Trophoblast cell (in vitro differentiated cells and primary cell): ENCODE data around the gene ARHGEF37.
A peak's percentile ranks its signal among the peaks of the same experiment; 100 is the strongest.

Experiments used
- DNase-seq, 2 donors: peaks; one replicate each; pipeline ENCODE4 v3.0.0-alpha.2; 2016
- H2AFZ ChIP-seq: 2 replicates; pipeline ENCODE4 v1.6.1; 2013; ENCODE audit warnings: low read length, moderate library complexity, mild to moderate bottlenecking; ENCODE audit not compliant: insufficient read depth, poor library complexity
- H2AK5ac ChIP-seq: 2 replicates; pipeline ENCODE4 v1.6.1; 2013; ENCODE audit warnings: mild to moderate bottlenecking, low read length
- H2BK120ac ChIP-seq: 2 replicates; pipeline ENCODE4 v1.6.1; 2013; ENCODE audit warnings: low read length, mild to moderate bottlenecking, moderate library complexity; ENCODE audit not compliant: insufficient read depth, poor library complexity
- H2BK12ac ChIP-seq: 2 replicates; pipeline ENCODE4 v1.6.1; 2013; ENCODE audit warnings: mild to moderate bottlenecking, low read length, moderate library complexity
- H2BK5ac ChIP-seq: 2 replicates; pipeline ENCODE4 v1.6.1; 2013; ENCODE audit warnings: low read length, low read depth, moderate library complexity, mild to moderate bottlenecking; ENCODE audit not compliant: poor library complexity
- H3K14ac ChIP-seq: 2 replicates; pipeline ENCODE4 v1.6.1; 2013; ENCODE audit warnings: mild to moderate bottlenecking, low read length
- H3K18ac ChIP-seq: 2 replicates; pipeline ENCODE4 v1.6.1; 2013; ENCODE audit warnings: mild to moderate bottlenecking, low read length
- H3K23ac ChIP-seq: 2 replicates; pipeline ENCODE4 v1.6.1; 2013; ENCODE audit warnings: low read length
- H3K27ac ChIP-seq: 2 replicates; pipeline ENCODE4 v1.5.1; 2013; ENCODE audit warnings: low read depth, mild to moderate bottlenecking, inconsistent platforms, low read length, moderate library complexity
- H3K27me3 ChIP-seq: 2 replicates; pipeline ENCODE4 v1.6.1; 2013; ENCODE audit warnings: inconsistent platforms, mild to moderate bottlenecking, low read length, moderate library complexity; ENCODE audit not compliant: insufficient read depth
- H3K36me3 ChIP-seq, 2 experiments: 1 replicate in 1 of 2; 2 replicates in 1 of 2; pipeline ENCODE4 v1.6.1; 2013; ENCODE audit warnings: low read length in 2 of 2, mild to moderate bottlenecking in 2 of 2, moderate library complexity in 1 of 2; ENCODE audit not compliant: insufficient read depth in 2 of 2, control insufficient read depth in 1 of 2
- H3K4ac ChIP-seq: 2 replicates; pipeline ENCODE4 v1.6.1; 2013; ENCODE audit warnings: low read depth, mild to moderate bottlenecking, low read length, moderate library complexity
- H3K4me1 ChIP-seq, 2 experiments: 1 replicate in 1 of 2; 2 replicates in 1 of 2; pipeline ENCODE4 v1.6.1; 2013; ENCODE audit warnings: low read length in 2 of 2, mild to moderate bottlenecking in 2 of 2, moderate library complexity in 1 of 2; ENCODE audit not compliant: insufficient read depth in 2 of 2, control insufficient read depth in 1 of 2
- H3K4me2 ChIP-seq: 2 replicates; pipeline ENCODE4 v1.6.1; 2013; ENCODE audit warnings: inconsistent platforms, mild to moderate bottlenecking, low read length, moderate library complexity
- H3K4me3 ChIP-seq: 2 replicates; pipeline ENCODE4 v1.5.1; 2013; ENCODE audit warnings: mild to moderate bottlenecking, low read depth, low read length, inconsistent platforms
- H3K79me1 ChIP-seq: one replicate; pipeline ENCODE4 v1.6.1; 2013; ENCODE audit warnings: low read length
- H3K79me2 ChIP-seq: 2 replicates; pipeline ENCODE4 v1.6.1; 2013; ENCODE audit warnings: low read length, mild to moderate bottlenecking; ENCODE audit not compliant: control insufficient read depth, insufficient read depth, poor library complexity
- H3K9ac ChIP-seq: 2 replicates; pipeline ENCODE4 v1.6.1; 2013; ENCODE audit warnings: mild to moderate bottlenecking, low read length
- H3K9me3 ChIP-seq: 2 replicates; pipeline ENCODE4 v1.6.1; 2013; ENCODE audit warnings: low read depth, mild to moderate bottlenecking, control low read depth, inconsistent platforms, low read length; ENCODE audit not compliant: insufficient read depth
- H4K12ac ChIP-seq: 2 replicates; pipeline ENCODE4 v1.6.1; 2013; ENCODE audit warnings: low read depth, mild to moderate bottlenecking, low read length, moderate library complexity
- H4K8ac ChIP-seq: 2 replicates; pipeline ENCODE4 v1.6.1; 2013; ENCODE audit warnings: low read depth, mild to moderate bottlenecking, low read length, moderate library complexity
- H4K91ac ChIP-seq: one replicate; pipeline ENCODE4 v1.6.1; 2013; ENCODE audit warnings: low read depth, mild to moderate bottlenecking, low read length, moderate library complexity
- WGBS: extraction: QIAGEN DNeasy Blood & Tissue Kit; methylation state at CpG from one replicate; pipeline ENCODE4 v1.1.7; 2013; ENCODE audit warnings: missing lambda C conversion rate; ENCODE audit not compliant: insufficient read length, insufficient coverage; ENCODE audit errors: extremely low coverage; 5-methylcytosine and 5-hydroxymethylcytosine counted together

Gene ARHGEF37

DNA sequence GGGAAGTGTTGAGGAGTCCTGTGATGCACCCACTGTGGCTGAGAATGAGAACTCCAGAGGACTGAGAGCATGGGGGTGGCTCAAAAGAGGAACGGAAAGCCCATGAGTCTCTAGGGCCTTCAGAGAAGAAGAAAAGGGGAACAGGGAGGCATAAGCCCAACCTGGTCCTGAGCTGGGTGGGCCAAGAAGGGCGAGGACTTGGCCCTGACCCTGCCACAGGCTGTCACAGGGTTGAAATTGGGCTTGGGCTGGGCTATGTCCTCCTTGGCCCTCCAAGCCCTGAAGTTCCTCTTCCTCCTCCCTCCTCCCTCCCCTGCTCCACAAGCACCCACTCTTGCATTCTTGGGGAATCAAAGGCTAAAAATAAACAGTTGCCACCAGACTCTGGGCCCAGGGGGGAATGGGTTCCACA is 99.5 kb downstream of the ARHGEF37 start:
- H4K12ac ChIP-seq, result no peak overlapping the region
- H2BK5ac ChIP-seq, result no peak overlapping the region
- H3K79me2 ChIP-seq, result no peaks in the 10 kb centered on the region
- H3K27ac ChIP-seq, result no peak overlapping the region
- H4K91ac ChIP-seq, result no peak overlapping the region
- H3K23ac ChIP-seq, result no peak overlapping the region
- H3K4me1 ChIP-seq, result no peaks in the 10 kb centered on the region
- no peak overlapping the region for H2AFZ ChIP-seq
- no peaks in the 10 kb centered on the region for H3K27me3 ChIP-seq
- no peaks in the 10 kb centered on the region for H3K79me1 ChIP-seq
- no peak overlapping the region for H2BK120ac ChIP-seq
- no peak overlapping the region for H3K9ac ChIP-seq
- H3K14ac ChIP-seq, result no peak overlapping the region
- peak in 1 of 2 donors; percentile 17 for DNase-seq
- H2AK5ac ChIP-seq, result no peak overlapping the region
- H3K18ac ChIP-seq, result no peak overlapping the region
- H2BK12ac ChIP-seq, result no peak overlapping the region
- H3K9me3 ChIP-seq, result no peaks in the 10 kb centered on the region
- no CpG with 5 or more reads among the region's 2 CpGs for WGBS
- H4K8ac ChIP-seq, result no peak overlapping the region
- H3K36me3 ChIP-seq, result no peaks in the 10 kb centered on the region
- no peak overlapping the region for H3K4ac ChIP-seq
- H3K4me2 ChIP-seq, result no peak overlapping the region
- no peak overlapping the region for H3K4me3 ChIP-seq

DNA sequence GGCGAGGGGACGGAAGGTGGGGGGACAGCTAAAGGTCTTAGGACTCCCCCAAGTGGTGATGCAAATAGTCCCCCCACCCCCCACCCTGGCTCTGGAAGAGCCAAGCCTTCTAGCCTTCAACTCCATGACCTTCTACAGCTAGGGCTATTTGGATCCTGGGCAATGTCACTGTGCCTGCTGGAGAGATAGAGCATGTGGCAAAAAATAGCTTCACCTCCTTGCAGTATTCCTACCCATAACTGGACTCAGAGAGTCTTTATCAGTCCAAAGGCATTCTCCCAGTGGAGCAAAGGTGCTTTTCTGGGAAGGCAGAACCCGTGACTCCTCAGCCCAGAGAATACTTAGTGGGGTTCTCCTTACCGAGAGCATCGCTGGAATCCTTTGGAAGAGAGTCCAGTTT is 100.0 kb downstream of the ARHGEF37 start:
- no peak for DNase-seq
- Histone ChIP-seq H3K27ac (no peak overlapping the region), H3K79me2 (no peaks in the 10 kb centered on the region), H2BK5ac (no peak overlapping the region), H3K9me3 (no peaks in the 10 kb centered on the region), H4K91ac (no peak overlapping the region), H2BK120ac (no peak overlapping the region), H3K4me1 (no peaks in the 10 kb centered on the region), H3K36me3 (no peaks in the 10 kb centered on the region), H3K4ac (no peak overlapping the region), H3K4me3 (no peak overlapping the region), H2AK5ac (no peak overlapping the region), H3K23ac (no peak overlapping the region), H3K9ac (no peak overlapping the region), H2AFZ (no peak overlapping the region), H3K14ac (no peak overlapping the region), H4K12ac (no peak overlapping the region), H3K27me3 (no peaks in the 10 kb centered on the region), H3K4me2 (no peak overlapping the region), H3K18ac (no peak overlapping the region), H4K8ac (no peak overlapping the region), H3K79me1 (no peaks in the 10 kb centered on the region), H2BK12ac (no peak overlapping the region)
- WGBS, result no CpG with 5 or more reads among the region's 5 CpGs

DNA sequence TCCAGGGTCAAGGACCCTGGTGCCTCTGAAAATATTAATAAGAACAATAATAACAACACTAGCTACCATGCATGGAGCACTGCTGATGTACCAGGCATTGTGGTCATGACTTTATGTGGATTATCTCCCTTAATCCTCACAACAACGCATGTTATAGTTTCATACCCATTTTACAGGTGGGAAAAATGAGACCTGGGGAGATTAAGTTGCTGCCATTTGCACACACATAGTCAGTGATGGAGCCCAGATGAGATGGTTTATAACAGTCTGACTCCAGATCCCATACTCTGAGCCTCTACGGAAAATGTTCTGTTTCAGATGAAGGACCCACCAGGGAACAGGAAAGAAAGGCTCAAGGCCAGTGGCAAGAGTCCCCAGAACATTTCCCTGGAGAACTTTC is 100.6 kb downstream of the ARHGEF37 start:
- no peak overlapping the region for H3K9ac ChIP-seq
- H3K4ac ChIP-seq, result no peak overlapping the region
- no peak overlapping the region for H2BK12ac ChIP-seq
- no peak overlapping the region for H3K18ac ChIP-seq
- no peak overlapping the region for H3K23ac ChIP-seq
- no peak overlapping the region for H3K4me3 ChIP-seq
- no peaks in the 10 kb centered on the region for H3K79me1 ChIP-seq
- H2BK5ac ChIP-seq, result no peak overlapping the region
- H4K8ac ChIP-seq, result no peak overlapping the region
- H2AK5ac ChIP-seq, result no peak overlapping the region
- H3K27me3 ChIP-seq, result no peaks in the 10 kb centered on the region
- H3K79me2 ChIP-seq, result no peaks in the 10 kb centered on the region
- no peak overlapping the region for H4K91ac ChIP-seq
- H2AFZ ChIP-seq, result no peak overlapping the region
- no peak overlapping the region for H3K27ac ChIP-seq
- no peaks in the 10 kb centered on the region for H3K36me3 ChIP-seq
- no peak overlapping the region for H4K12ac ChIP-seq
- no peak for DNase-seq
- no peak overlapping the region for H3K14ac ChIP-seq
- no peak overlapping the region for H2BK120ac ChIP-seq
- no CpG with 5 or more reads among the region's 2 CpGs for WGBS
- no peaks in the 10 kb centered on the region for H3K4me1 ChIP-seq
- H3K9me3 ChIP-seq, result no peaks in the 10 kb centered on the region
- no peak overlapping the region for H3K4me2 ChIP-seq

DNA sequence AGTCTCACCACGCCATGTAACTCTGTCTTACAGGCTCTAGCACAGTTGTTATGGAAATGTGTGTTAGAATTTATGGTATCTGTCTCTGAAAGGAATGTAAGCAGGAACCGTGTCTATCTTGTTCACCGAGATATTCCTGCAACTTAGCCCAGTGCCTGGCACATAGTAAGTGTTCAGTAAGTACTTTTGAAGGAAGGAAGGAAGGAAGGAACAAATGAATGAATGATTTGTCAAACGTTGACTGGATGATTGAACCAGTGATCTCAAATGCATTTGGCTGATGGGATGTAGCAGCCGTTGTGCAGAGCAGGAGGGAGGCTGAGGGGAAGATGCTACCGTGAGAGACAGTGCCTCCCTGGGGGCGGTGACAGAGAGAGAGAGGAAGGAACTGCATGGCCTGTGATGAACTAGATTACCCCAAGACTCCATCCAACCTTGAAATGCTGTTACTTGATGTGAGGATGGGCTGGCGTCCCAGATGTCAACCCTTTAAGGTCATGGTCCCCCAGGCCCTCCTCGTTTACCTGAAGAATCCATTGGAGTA is 101.3 kb downstream of the ARHGEF37 start:
- Histone ChIP-seq H3K79me2 (no peaks in the 10 kb centered on the region), H3K36me3 (no peaks in the 10 kb centered on the region), H2BK120ac (no peak overlapping the region), H3K4ac (no peak overlapping the region), H3K9ac (no peak overlapping the region), H3K4me2 (no peak overlapping the region), H2BK12ac (no peak overlapping the region), H3K4me3 (no peak overlapping the region), H2BK5ac (no peak overlapping the region), H3K23ac (no peak overlapping the region), H3K4me1 (no peaks in the 10 kb centered on the region), H3K9me3 (no peaks in the 10 kb centered on the region), H4K91ac (no peak overlapping the region), H3K18ac (no peak overlapping the region), H2AFZ (no peak overlapping the region), H3K27me3 (no peaks in the 10 kb centered on the region), H2AK5ac (no peak overlapping the region), H3K79me1 (no peaks in the 10 kb centered on the region), H4K12ac (no peak overlapping the region), H3K14ac (no peak overlapping the region), H4K8ac (no peak overlapping the region), H3K27ac (no peak overlapping the region)
- WGBS, result no CpG with 5 or more reads among the region's 9 CpGs
- peak in 1 of 2 donors; percentile 42 for DNase-seq
